Left ventricle myocardium inferior (tissue), 1 donor: ENCODE results near the gene ARSK. TPM values are rescaled to one million over a fixed set of nuclear protein-coding genes. Genes with fewer than 3 reads are reported as not detected.

ENCODE experiments used
- DNase-seq: peaks from one replicate; pipeline ENCODE4 v3.0.0-alpha.2; 2020
- H3K27ac ChIP-seq: fragments of 200-600 bp; replicated peaks from 2 replicates; pipeline ENCODE4 v1.8.0; 2021
- H3K27me3 ChIP-seq: fragments of 200-600 bp; 2 replicates; pipeline ENCODE4 v1.8.0; 2021; ENCODE audit warnings: low read depth
- H3K36me3 ChIP-seq: fragments of 200-600 bp; 2 replicates; pipeline ENCODE4 v1.8.0; 2021
- H3K4me1 ChIP-seq: fragments of 200-600 bp; 2 replicates; pipeline ENCODE4 v1.8.0; 2021
- H3K4me3 ChIP-seq: fragments of 200-600 bp; 2 replicates; pipeline ENCODE4 v1.8.0; 2021; ENCODE audit warnings: mild to moderate bottlenecking, moderate library complexity
- H3K9me3 ChIP-seq: fragments of 200-600 bp; replicated peaks from 2 replicates; pipeline ENCODE4 v1.8.0; 2021
- intact Hi-C: fragments of 100-400 bp; cut with micrococcal nuclease; formaldehyde crosslinking; loops from one replicate; pipeline ENCODE4 v1.11.0; 2022
- total RNA-seq: library from RNA; stranded (reverse); fragmentation: NEBNext Ultra II Directional; extraction: Animal tissue kit (Norgen Biotek cat#: 25700); gene quantifications from one replicate; pipeline ENCODE4 v1.2.1, GENCODE V29; 2021
- TF ChIP-seq, protein P1 (sequence below): fragments of 200-600 bp; IDR thresholded peaks from 2 replicates; pipeline ENCODE4 v1.8.0; 2021; ENCODE audit warnings: antibody characterized with exemption, mild to moderate bottlenecking, borderline replicate concordance
- donor health status: DM: no; HTN: yes; CAD: no; lungs with severe emphysema.

ARSK gene
- total RNA-seq, 1 donor from 2014 or later: 3.7 TPM

DNA sequence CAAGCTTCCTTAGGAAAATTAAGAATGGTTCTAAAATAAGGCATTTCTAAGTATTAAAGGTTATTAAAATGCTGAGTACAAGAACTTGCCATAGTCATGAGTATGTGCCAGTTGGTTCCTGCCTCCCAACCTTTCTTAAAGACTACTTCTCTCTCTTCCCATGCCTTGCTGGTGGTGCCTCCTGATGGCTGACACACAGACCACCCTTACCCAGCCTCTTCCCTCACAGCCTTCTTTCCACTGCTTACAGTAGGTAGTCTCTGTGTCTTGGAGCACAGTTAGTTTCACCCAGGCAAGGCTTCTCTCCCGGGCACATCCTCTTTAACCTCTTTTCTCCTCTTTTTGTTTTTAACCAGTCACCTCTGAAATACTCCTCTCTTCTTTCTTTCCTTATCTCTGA is 44.4 kb downstream of the ARSK start:
- Histone ChIP-seq H3K4me3 (no peak overlapping the region), H3K27ac (no peak overlapping the region), H3K4me1 (peaks cover 8% of the 10 kb centered on the region), H3K9me3 (no peaks in the 10 kb centered on the region), H3K27me3 (no peaks in the 10 kb centered on the region), H3K36me3 (peaks cover 19% of the 10 kb centered on the region)
- intact Hi-C loops: no loop called here
- DNase-seq: no peak
- TF ChIP-seq, protein P1, sequence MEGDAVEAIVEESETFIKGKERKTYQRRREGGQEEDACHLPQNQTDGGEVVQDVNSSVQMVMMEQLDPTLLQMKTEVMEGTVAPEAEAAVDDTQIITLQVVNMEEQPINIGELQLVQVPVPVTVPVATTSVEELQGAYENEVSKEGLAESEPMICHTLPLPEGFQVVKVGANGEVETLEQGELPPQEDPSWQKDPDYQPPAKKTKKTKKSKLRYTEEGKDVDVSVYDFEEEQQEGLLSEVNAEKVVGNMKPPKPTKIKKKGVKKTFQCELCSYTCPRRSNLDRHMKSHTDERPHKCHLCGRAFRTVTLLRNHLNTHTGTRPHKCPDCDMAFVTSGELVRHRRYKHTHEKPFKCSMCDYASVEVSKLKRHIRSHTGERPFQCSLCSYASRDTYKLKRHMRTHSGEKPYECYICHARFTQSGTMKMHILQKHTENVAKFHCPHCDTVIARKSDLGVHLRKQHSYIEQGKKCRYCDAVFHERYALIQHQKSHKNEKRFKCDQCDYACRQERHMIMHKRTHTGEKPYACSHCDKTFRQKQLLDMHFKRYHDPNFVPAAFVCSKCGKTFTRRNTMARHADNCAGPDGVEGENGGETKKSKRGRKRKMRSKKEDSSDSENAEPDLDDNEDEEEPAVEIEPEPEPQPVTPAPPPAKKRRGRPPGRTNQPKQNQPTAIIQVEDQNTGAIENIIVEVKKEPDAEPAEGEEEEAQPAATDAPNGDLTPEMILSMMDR: no peak

DNA sequence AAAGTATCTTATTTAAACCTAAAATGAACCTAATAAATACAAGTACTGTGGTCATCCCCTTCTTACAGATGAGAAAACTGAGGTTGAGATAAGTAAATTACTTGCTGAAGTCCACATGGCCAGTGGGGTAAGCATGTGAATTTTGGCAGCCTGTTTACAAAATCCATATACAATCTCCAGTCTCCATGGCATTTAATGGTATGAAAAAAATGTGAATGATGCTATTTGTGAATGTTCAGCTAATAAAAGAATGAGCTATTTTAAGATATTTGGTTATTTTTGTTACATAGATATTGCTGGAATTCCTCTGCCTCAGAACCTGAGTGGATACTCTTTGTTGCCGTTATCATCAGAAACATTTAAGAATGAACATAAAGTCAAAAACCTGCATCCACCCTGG is 45.7 kb downstream of the ARSK start:
- peaks cover 8% of the 10 kb centered on the region for H3K4me1 ChIP-seq

DNA sequence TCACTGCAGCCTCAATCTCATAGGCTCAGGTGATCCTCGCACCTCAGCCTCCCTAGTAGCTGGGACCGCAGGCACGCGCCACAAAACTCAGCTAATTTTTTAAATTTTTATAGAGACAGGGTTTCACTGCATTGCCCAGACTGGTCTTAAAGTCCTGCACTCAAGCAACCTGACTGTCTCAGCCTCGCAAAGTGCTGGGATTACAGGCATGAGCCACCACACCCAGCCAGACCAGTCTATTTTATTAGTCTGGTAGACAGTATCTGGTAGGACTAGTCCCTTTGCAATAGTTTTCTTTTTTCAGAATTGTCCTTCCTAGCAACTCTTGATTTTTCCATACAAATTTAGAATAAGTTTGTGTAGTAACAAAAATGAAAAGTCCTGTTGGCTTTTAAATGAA is 50.9 kb downstream of the ARSK start:
- Histone ChIP-seq H3K4me3 (no peak overlapping the region), H3K9me3 (no peaks in the 10 kb centered on the region), H3K27me3 (no peaks in the 10 kb centered on the region), H3K36me3 (peaks cover 21% of the 10 kb centered on the region), H3K27ac (no peak overlapping the region), H3K4me1 (no peaks in the 10 kb centered on the region)
- DNase-seq: no peak
- intact Hi-C loops: no loop called here
- TF ChIP-seq, protein P1: no peak

More for the DNA sequence above, 45.7 kb downstream of the ARSK start:
- TF ChIP-seq, protein P1: no peak
- H3K9me3 ChIP-seq: no peaks in the 10 kb centered on the region
- no peak overlapping the region for H3K27ac ChIP-seq
- peaks cover 21% of the 10 kb centered on the region for H3K36me3 ChIP-seq
- DNase-seq: no peak
- no peaks in the 10 kb centered on the region for H3K27me3 ChIP-seq
- intact Hi-C loops: no loop called here
- H3K4me3 ChIP-seq: no peak overlapping the region

DNA sequence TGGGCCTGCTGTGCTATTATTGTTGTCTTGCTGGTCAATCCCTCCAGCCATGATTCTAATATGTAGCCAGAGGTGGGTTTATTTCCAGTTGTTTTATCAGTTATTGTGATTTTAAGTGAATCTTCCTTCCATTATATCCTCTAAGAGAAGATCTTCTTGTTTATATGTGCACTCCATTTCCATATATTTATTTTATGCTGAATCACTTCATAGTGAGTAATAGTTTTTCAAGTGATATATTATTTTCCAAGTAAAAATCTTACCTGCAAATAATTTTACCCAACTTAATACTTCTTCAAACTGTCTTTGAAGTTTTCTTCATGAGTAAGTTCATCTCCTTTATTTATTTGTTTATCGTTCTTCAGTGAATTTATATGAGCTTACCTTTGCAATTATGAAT is 51.5 kb downstream of the ARSK start:
- no peak overlapping the region for H3K27ac ChIP-seq

DNA sequence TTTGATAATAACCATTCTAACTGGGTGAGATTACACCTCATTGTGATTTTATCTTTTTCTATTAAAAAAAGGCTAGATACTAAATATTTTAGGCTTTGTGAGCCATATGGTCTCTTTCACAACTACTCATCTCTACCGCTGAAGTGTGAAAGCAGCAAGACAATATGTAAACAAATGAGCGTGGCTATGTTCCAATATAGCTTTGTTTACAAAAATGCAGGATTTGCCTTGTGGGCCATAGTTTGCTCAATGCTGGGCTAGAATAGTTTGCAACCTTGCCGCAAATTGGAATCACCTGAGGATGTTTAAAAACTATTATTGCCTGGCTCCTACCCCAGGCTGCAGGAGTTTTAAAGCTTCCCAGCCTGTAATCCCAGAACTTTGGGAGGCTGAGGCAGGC is 54.8 kb downstream of the ARSK start:
- TF ChIP-seq, protein P1: no peak
- H3K4me3 ChIP-seq: no peak overlapping the region
- H3K4me1 ChIP-seq: no peaks in the 10 kb centered on the region
- H3K36me3 ChIP-seq: no peaks in the 10 kb centered on the region
- intact Hi-C loops: no loop called here
- no peak overlapping the region for H3K27ac ChIP-seq
- H3K9me3 ChIP-seq: peaks cover 15% of the 10 kb centered on the region
- no peaks in the 10 kb centered on the region for H3K27me3 ChIP-seq
- no peak for DNase-seq

More for the DNA sequence above, 51.5 kb downstream of the ARSK start:
- TF ChIP-seq, protein P1: no peak
- Histone ChIP-seq H3K4me1 (no peaks in the 10 kb centered on the region), H3K36me3 (peaks cover 16% of the 10 kb centered on the region), H3K9me3 (no peaks in the 10 kb centered on the region), H3K4me3 (no peak overlapping the region), H3K27me3 (no peaks in the 10 kb centered on the region)
- intact Hi-C loops: no loop called here
- no peak for DNase-seq

DNA sequence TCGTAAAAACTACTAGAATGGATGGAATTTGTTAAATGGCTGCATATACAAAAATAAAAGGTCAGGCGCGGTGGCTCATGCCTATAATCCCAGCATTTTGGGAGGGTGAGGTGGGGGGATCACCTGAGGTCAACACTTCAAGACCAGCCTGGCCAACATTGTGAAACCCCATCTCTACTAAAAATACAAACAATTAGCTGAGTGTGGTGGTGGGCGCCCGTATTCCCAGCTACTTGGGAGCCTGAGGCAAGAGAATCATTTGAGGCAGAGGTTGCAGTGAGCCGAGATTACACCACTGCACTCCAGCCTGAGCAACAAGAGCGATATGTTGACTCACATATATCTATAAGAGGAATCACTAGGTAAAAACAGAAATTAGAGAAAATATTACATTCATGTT is 55.6 kb downstream of the ARSK start:
- H3K27ac ChIP-seq: no peak overlapping the region
- no peak for DNase-seq
- H3K4me3 ChIP-seq: no peak overlapping the region
- TF ChIP-seq, protein P1: no peak
- H3K4me1 ChIP-seq: no peaks in the 10 kb centered on the region
- no peaks in the 10 kb centered on the region for H3K36me3 ChIP-seq
- H3K9me3 ChIP-seq: peaks cover 15% of the 10 kb centered on the region
- intact Hi-C loops: no loop called here
- no peaks in the 10 kb centered on the region for H3K27me3 ChIP-seq
